Mesendoderm (in vitro differentiated cells): ENCODE results near the gene RMND5B.

ENCODE experiments used
- DNase-seq: peaks from one replicate; pipeline ENCODE4 v3.0.0; 2013
- H2AK5ac ChIP-seq: 2 replicates; pipeline ENCODE4 v1.6.1; 2013; ENCODE audit warnings: low read length, inconsistent platforms
- H2BK120ac ChIP-seq: 2 replicates; pipeline ENCODE4 v1.6.1; 2013; ENCODE audit warnings: low read depth, mild to moderate bottlenecking, low read length, moderate library complexity, mixed read lengths
- H2BK15ac ChIP-seq: replicated peaks from 2 replicates; pipeline ENCODE4 v1.6.1; 2013; ENCODE audit warnings: low read depth, mild to moderate bottlenecking, moderate library complexity
- H2BK5ac ChIP-seq: 2 replicates; pipeline ENCODE4 v1.6.1; 2013; ENCODE audit warnings: low read length, inconsistent platforms
- H3K18ac ChIP-seq: 2 replicates; pipeline ENCODE4 v1.6.1; 2013; ENCODE audit warnings: mild to moderate bottlenecking, low read length, mixed read lengths
- H3K23ac ChIP-seq: one replicate; pipeline ENCODE4 v1.6.1; 2013; ENCODE audit warnings: low read length
- H3K27ac ChIP-seq: 2 replicates; pipeline ENCODE4 v1.5.1; 2013; ENCODE audit warnings: low read depth, mild to moderate bottlenecking, inconsistent platforms, low read length, moderate library complexity
- H3K27me3 ChIP-seq: 2 replicates; pipeline ENCODE4 v1.6.1; 2013; ENCODE audit warnings: low read length, control low read depth, mild to moderate bottlenecking, inconsistent platforms; ENCODE audit not compliant: insufficient read depth, poor library complexity
- H3K36me3 ChIP-seq: 2 replicates; pipeline ENCODE4 v1.6.1; 2013; ENCODE audit warnings: low read length, inconsistent platforms; ENCODE audit not compliant: control insufficient read depth, insufficient read depth
- H3K4ac ChIP-seq: one replicate; pipeline ENCODE4 v1.6.1; 2013; ENCODE audit warnings: low read depth, mild to moderate bottlenecking, low read length, moderate library complexity
- H3K4me1 ChIP-seq: 2 replicates; pipeline ENCODE4 v1.6.1; 2013; ENCODE audit warnings: low read depth, low read length, inconsistent platforms; ENCODE audit not compliant: control insufficient read depth
- H3K4me2 ChIP-seq: 2 replicates; pipeline ENCODE4 v1.6.1; 2013; ENCODE audit warnings: low read length
- H3K4me3 ChIP-seq: 2 replicates; pipeline ENCODE4 v1.5.1; 2013; ENCODE audit warnings: mild to moderate bottlenecking, low read length
- H3K56ac ChIP-seq: one replicate; pipeline ENCODE4 v1.6.1; 2013; ENCODE audit warnings: low read length
- H3K79me1 ChIP-seq: 2 replicates; pipeline ENCODE4 v1.6.1; 2013; ENCODE audit warnings: low read length, inconsistent platforms
- H3K79me2 ChIP-seq: 2 replicates; pipeline ENCODE4 v1.6.1; 2013; ENCODE audit warnings: mild to moderate bottlenecking, low read length; ENCODE audit not compliant: control insufficient read depth, insufficient read depth
- H3K9ac ChIP-seq: 2 replicates; pipeline ENCODE4 v1.6.1; 2013; ENCODE audit warnings: low read length, inconsistent platforms
- H4K5ac ChIP-seq: one replicate; pipeline ENCODE4 v1.6.1; 2013; ENCODE audit warnings: low read length
- H4K8ac ChIP-seq: one replicate; pipeline ENCODE4 v1.6.1; 2013; ENCODE audit warnings: low read depth, mild to moderate bottlenecking, control low read depth, low read length, moderate library complexity
- WGBS: extraction: QIAGEN DNeasy Blood & Tissue Kit; methylation state at CpG from one replicate; pipeline ENCODE4 v1.1.7; 2013; ENCODE audit warnings: low lambda C conversion rate, missing lambda C conversion rate; ENCODE audit not compliant: insufficient coverage; ENCODE audit errors: extremely low coverage; 5-methylcytosine and 5-hydroxymethylcytosine counted together

RMND5B gene

GRCh38 chr5:178176791-178177190 lies 46.0 kb downstream of the RMND5B start:
- Histone ChIP-seq H3K9ac (no peak overlapping the region), H3K4me2 (no peak overlapping the region), H2BK120ac (no peak overlapping the region), H3K18ac (no peak overlapping the region), H3K4ac (no peak overlapping the region), H2BK15ac (no peak overlapping the region), H3K4me1 (peaks cover 4% of the 10 kb centered on the region), H3K27ac (no peak overlapping the region), H3K23ac (no peak overlapping the region), H3K56ac (no peak overlapping the region), H3K79me1 (no peaks in the 10 kb centered on the region), H2AK5ac (no peak overlapping the region), H4K8ac (no peak overlapping the region), H3K36me3 (no peaks in the 10 kb centered on the region), H3K4me3 (no peak overlapping the region), H2BK5ac (no peak overlapping the region), H3K27me3 (no peaks in the 10 kb centered on the region), H4K5ac (no peak overlapping the region), H3K79me2 (no peaks in the 10 kb centered on the region)
- no peak for DNase-seq
- WGBS, result no CpG with 5 or more reads among the region's 6 CpGs

- Histone ChIP-seq H3K36me3 (no peaks in the 10 kb centered on the region), H4K8ac (no peak overlapping the region), H3K79me1 (no peaks in the 10 kb centered on the region), H3K4me1 (peaks cover 10% of the 10 kb centered on the region), H2BK5ac (no peak overlapping the region), H2BK120ac (no peak overlapping the region), H3K18ac (no peak overlapping the region), H3K4me3 (no peak overlapping the region), H2AK5ac (no peak overlapping the region), H3K4me2 (no peak overlapping the region), H3K56ac (peak overlapping the region; percentile 34), H4K5ac (no peak overlapping the region), H3K4ac (no peak overlapping the region), H3K23ac (no peak overlapping the region), H3K27me3 (no peaks in the 10 kb centered on the region), H3K27ac (no peak overlapping the region), H2BK15ac (no peak overlapping the region), H3K9ac (no peak overlapping the region), H3K79me2 (no peaks in the 10 kb centered on the region)
- no CpG with 5 or more reads among the region's 8 CpGs for WGBS
- DNase-seq, result no peak
Measured at GRCh38 chr5:178177569-178177968, 46.8 kb downstream of the RMND5B start.

- H3K23ac ChIP-seq, result no peak overlapping the region
- H3K79me2 ChIP-seq, result no peaks in the 10 kb centered on the region
- no peak overlapping the region for H3K4ac ChIP-seq
- H3K18ac ChIP-seq, result peak overlapping the region; percentile 62
- no peak overlapping the region for H4K8ac ChIP-seq
- H3K79me1 ChIP-seq, result no peaks in the 10 kb centered on the region
- peak overlapping the region; percentile 80 for H2BK5ac ChIP-seq
- peak overlapping the region; percentile 13 for H3K4me2 ChIP-seq
- peak overlapping the region; percentile 78 for H3K56ac ChIP-seq
- no peak overlapping the region for H2AK5ac ChIP-seq
- no peak overlapping the region for H3K9ac ChIP-seq
- peaks cover 10% of the 10 kb centered on the region for H3K4me1 ChIP-seq
- WGBS, result no CpG with 5 or more reads among the region's 9 CpGs
- no peak overlapping the region for H2BK120ac ChIP-seq
- H3K27ac ChIP-seq, result peak overlapping the region; percentile 82
- peak; percentile 95 for DNase-seq
- H3K4me3 ChIP-seq, result no peak overlapping the region
- no peak overlapping the region for H2BK15ac ChIP-seq
- no peak overlapping the region for H4K5ac ChIP-seq
- H3K36me3 ChIP-seq, result no peaks in the 10 kb centered on the region
- H3K27me3 ChIP-seq, result no peaks in the 10 kb centered on the region
Measured at GRCh38 chr5:178180141-178180863, 49.5 kb downstream of the RMND5B start.

GRCh38 chr5:178182158-178182876 lies 51.5 kb downstream of the RMND5B start:
- Histone ChIP-seq H3K18ac (peak overlapping the region; percentile 25), H2BK120ac (no peak overlapping the region), H3K4me2 (no peak overlapping the region), H3K27ac (peak overlapping the region; percentile 42), H4K8ac (no peak overlapping the region), H3K4me3 (no peak overlapping the region), H3K27me3 (no peaks in the 10 kb centered on the region), H3K56ac (peak overlapping the region; percentile 52), H4K5ac (no peak overlapping the region), H3K36me3 (no peaks in the 10 kb centered on the region), H3K23ac (no peak overlapping the region), H2BK15ac (no peak overlapping the region), H2AK5ac (no peak overlapping the region), H3K4me1 (peaks cover 10% of the 10 kb centered on the region), H3K4ac (no peak overlapping the region), H3K9ac (no peak overlapping the region), H2BK5ac (peak overlapping the region; percentile 17), H3K79me1 (no peaks in the 10 kb centered on the region), H3K79me2 (no peaks in the 10 kb centered on the region)
- no CpG with 5 or more reads among the region's 4 CpGs for WGBS
- peak; percentile 84 for DNase-seq

- no peak overlapping the region for H4K8ac ChIP-seq
- no peak overlapping the region for H2AK5ac ChIP-seq
- H3K18ac ChIP-seq, result no peak overlapping the region
- no peak for DNase-seq
- H2BK120ac ChIP-seq, result no peak overlapping the region
- no peak overlapping the region for H2BK15ac ChIP-seq
- no peak overlapping the region for H3K4me3 ChIP-seq
- no peaks in the 10 kb centered on the region for H3K27me3 ChIP-seq
- no peak overlapping the region for H3K56ac ChIP-seq
- no CpG with 5 or more reads among the region's 6 CpGs for WGBS
- H3K4me2 ChIP-seq, result no peak overlapping the region
- H3K27ac ChIP-seq, result no peak overlapping the region
- no peak overlapping the region for H4K5ac ChIP-seq
- H3K23ac ChIP-seq, result no peak overlapping the region
- no peaks in the 10 kb centered on the region for H3K79me2 ChIP-seq
- peaks cover 5% of the 10 kb centered on the region for H3K4me1 ChIP-seq
- H3K9ac ChIP-seq, result no peak overlapping the region
- H3K4ac ChIP-seq, result no peak overlapping the region
- H2BK5ac ChIP-seq, result no peak overlapping the region
- H3K36me3 ChIP-seq, result no peaks in the 10 kb centered on the region
- no peaks in the 10 kb centered on the region for H3K79me1 ChIP-seq
Measured at GRCh38 chr5:178186427-178186826, 55.6 kb downstream of the RMND5B start.
